ENCODE results near the gene NMNAT2. TPM values are rescaled to one million over a fixed set of nuclear protein-coding genes. Genes with fewer than 3 reads are reported as not detected.

Gene NMNAT2
- total and polyA plus RNA-seq, 2 experiments from 2014 or later: 3.6 to 10.0 TPM

DNA sequence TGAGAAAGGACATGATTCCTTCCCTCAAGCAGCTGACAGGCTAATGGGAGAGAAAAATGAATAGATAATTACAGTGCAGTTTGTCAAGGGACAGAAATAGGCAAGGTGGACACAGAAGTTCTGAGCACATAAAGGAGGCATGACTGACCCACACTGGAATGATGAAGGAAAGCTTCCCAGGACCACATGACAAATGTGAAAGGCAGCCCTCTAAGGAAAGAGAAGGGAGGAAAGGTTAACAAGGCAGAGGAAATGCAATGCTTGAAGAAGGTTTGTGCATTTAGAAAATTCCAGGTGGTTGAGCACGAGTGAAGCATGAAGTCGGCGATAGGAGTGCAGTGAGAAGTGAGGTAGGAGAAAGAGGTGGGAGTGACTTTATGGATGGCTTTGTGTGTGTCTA lies 194.7 kb downstream of the NMNAT2 start:
- ATAC-seq: no peak
- no peaks in the 10 kb centered on the region for H3K9me3 Mint-ChIP-seq

More for the DNA sequence above, 194.7 kb downstream of the NMNAT2 start:
- Histone ChIP-seq H3K27ac (ENCODE audit: low read depth) (no peak overlapping the region), H3K36me3 (ENCODE audit: insufficient read depth) (no peaks in the 10 kb centered on the region), H3K9me2 (ENCODE audit: insufficient read depth) (no peaks in the 10 kb centered on the region), H3K27me3 (ENCODE audit: insufficient read depth) (no peaks in the 10 kb centered on the region), H2AFZ (no peak overlapping the region), H3F3A (replicated peaks; ENCODE audit: low read depth) (no peaks in the 10 kb centered on the region), H3K79me2 (replicated peaks; ENCODE audit: insufficient read depth) (no peaks in the 10 kb centered on the region), H4K20me1 (replicated peaks; ENCODE audit: insufficient read depth) (no peaks in the 10 kb centered on the region), H3K4me1 (ENCODE audit: insufficient read depth) (peaks cover 9% of the 10 kb centered on the region), H3K4me2 (no peak overlapping the region), H3K4me3 (no peak overlapping the region)
- peaks cover 5% of the 10 kb centered on the region for H3K27me3 Mint-ChIP-seq (ENCODE audit: insufficient read depth, low read depth, poor library complexity)
- peaks cover 29% of the 10 kb centered on the region for H3K4me1 Mint-ChIP-seq
- H3K27ac Mint-ChIP-seq: no peak overlapping the region
- no peak for DNase-seq (ENCODE audit: low spot score)
- TF ChIP-seq, protein P1, sequence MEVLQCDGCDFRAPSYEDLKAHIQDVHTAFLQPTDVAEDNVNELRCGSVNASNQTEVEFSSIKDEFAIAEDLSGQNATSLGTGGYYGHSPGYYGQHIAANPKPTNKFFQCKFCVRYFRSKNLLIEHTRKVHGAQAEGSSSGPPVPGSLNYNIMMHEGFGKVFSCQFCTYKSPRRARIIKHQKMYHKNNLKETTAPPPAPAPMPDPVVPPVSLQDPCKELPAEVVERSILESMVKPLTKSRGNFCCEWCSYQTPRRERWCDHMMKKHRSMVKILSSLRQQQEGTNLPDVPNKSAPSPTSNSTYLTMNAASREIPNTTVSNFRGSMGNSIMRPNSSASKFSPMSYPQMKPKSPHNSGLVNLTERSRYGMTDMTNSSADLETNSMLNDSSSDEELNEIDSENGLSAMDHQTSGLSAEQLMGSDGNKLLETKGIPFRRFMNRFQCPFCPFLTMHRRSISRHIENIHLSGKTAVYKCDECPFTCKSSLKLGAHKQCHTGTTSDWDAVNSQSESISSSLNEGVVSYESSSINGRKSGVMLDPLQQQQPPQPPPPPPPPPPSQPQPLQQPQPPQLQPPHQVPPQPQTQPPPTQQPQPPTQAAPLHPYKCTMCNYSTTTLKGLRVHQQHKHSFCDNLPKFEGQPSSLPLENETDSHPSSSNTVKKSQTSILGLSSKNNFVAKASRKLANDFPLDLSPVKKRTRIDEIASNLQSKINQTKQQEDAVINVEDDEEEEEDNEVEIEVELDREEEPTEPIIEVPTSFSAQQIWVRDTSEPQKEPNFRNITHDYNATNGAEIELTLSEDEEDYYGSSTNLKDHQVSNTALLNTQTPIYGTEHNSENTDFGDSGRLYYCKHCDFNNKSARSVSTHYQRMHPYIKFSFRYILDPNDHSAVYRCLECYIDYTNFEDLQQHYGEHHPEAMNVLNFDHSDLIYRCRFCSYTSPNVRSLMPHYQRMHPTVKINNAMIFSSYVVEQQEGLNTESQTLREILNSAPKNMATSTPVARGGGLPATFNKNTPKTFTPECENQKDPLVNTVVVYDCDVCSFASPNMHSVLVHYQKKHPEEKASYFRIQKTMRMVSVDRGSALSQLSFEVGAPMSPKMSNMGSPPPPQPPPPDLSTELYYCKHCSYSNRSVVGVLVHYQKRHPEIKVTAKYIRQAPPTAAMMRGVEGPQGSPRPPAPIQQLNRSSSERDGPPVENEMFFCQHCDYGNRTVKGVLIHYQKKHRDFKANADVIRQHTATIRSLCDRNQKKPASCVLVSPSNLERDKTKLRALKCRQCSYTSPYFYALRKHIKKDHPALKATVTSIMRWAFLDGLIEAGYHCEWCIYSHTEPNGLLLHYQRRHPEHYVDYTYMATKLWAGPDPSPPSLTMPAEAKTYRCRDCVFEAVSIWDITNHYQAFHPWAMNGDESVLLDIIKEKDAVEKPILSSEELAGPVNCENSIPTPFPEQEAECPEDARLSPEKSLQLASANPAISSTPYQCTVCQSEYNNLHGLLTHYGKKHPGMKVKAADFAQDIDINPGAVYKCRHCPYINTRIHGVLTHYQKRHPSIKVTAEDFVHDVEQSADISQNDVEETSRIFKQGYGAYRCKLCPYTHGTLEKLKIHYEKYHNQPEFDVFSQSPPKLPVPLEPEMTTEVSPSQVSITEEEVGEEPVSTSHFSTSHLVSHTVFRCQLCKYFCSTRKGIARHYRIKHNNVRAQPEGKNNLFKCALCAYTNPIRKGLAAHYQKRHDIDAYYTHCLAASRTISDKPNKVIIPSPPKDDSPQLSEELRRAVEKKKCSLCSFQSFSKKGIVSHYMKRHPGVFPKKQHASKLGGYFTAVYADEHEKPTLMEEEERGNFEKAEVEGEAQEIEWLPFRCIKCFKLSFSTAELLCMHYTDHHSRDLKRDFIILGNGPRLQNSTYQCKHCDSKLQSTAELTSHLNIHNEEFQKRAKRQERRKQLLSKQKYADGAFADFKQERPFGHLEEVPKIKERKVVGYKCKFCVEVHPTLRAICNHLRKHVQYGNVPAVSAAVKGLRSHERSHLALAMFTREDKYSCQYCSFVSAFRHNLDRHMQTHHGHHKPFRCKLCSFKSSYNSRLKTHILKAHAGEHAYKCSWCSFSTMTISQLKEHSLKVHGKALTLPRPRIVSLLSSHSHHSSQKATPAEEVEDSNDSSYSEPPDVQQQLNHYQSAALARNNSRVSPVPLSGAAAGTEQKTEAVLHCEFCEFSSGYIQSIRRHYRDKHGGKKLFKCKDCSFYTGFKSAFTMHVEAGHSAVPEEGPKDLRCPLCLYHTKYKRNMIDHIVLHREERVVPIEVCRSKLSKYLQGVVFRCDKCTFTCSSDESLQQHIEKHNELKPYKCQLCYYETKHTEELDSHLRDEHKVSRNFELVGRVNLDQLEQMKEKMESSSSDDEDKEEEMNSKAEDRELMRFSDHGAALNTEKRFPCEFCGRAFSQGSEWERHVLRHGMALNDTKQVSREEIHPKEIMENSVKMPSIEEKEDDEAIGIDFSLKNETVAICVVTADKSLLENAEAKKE (CRISPR knock-in tag; IDR thresholded peaks at IDR 0.05): no peak
- TF ChIP-seq ZNF331 (CRISPR knock-in tag; IDR thresholded peaks at IDR 0.05; ENCODE audit: low read depth) (no peak), STAT1 (IDR thresholded peaks at IDR 0.05; ENCODE audit: unreplicated experiment) (no peak)
- H3K36me3 Mint-ChIP-seq (ENCODE audit: low read depth): no peaks in the 10 kb centered on the region
- H3K4me3 Mint-ChIP-seq: no peak overlapping the region
